IMR-90 (cell line): ENCODE data around the gene CARD19. TPM values are rescaled to one million over a fixed set of nuclear protein-coding genes. Genes with fewer than 3 reads are reported as not detected.

Experiments used
- ATAC-seq: fragments of 200-7000 bp; cut with Tn5 transposase; 2 replicates; pipeline ENCODE4 v1.9.1; 2020; ENCODE audit warnings: low read depth, mild to moderate bottlenecking, moderate library complexity
- BruUV-seq: library from RNA; stranded (reverse); fragments of 400-500 nt; replicated peaks from 2 replicates; lab custom pipeline; 2021; lab: Mats Ljungman, UMichigan
- CTCF ChIA-PET: fragments of 300-600 bp; formaldehyde crosslinking; extraction: SDS; loops from one replicate; lab custom pipeline; 2021; ENCODE audit warnings: antibody characterized with exemption; lab: Yijun Ruan, JAX
- POLR2A ChIA-PET: fragments of 300-600 bp; sonication (Branson Sonifier 250); formaldehyde crosslinking; loops from one replicate; lab custom pipeline; 2022; ENCODE audit warnings: antibody characterized with exemption; ENCODE audit not compliant: unreplicated experiment; lab: Charles Lee
- DNase-seq: peaks from one replicate; pipeline ENCODE4 v3.0.0; 2013
- H2AFZ ChIP-seq: replicated peaks from 2 replicates; pipeline ENCODE3; 2013; ENCODE audit warnings: low read length, mild to moderate bottlenecking; ENCODE audit not compliant: poor library complexity
- H2AK5ac ChIP-seq: 2 replicates; pipeline ENCODE4 v1.6.1; 2013; ENCODE audit warnings: low read depth, low read length, inconsistent platforms
- H2AK9ac ChIP-seq: replicated peaks from 2 replicates; pipeline ENCODE3; 2013; ENCODE audit warnings: mild to moderate bottlenecking, low read depth, low read length, moderate library complexity; ENCODE audit not compliant: poor library complexity
- H2BK120ac ChIP-seq: 2 replicates; pipeline ENCODE4 v1.6.1; 2013; ENCODE audit warnings: low read depth, low read length, inconsistent platforms
- H2BK15ac ChIP-seq: 3 replicates; pipeline ENCODE4 v1.6.1; 2013; ENCODE audit warnings: low read depth, low read length, inconsistent platforms
- H2BK20ac ChIP-seq: 2 replicates; pipeline ENCODE4 v1.6.1; 2013; ENCODE audit warnings: low read depth, mild to moderate bottlenecking, inconsistent platforms, low read length, moderate library complexity
- H2BK5ac ChIP-seq: 2 replicates; pipeline ENCODE4 v1.6.1; 2013; ENCODE audit warnings: mild to moderate bottlenecking, low read depth, low read length, inconsistent platforms; ENCODE audit not compliant: poor library complexity, severe bottlenecking
- H3K14ac ChIP-seq: replicated peaks from 2 replicates; pipeline ENCODE4 v1.6.1; 2013; ENCODE audit warnings: low read depth, low read length, inconsistent platforms
- H3K18ac ChIP-seq: 2 replicates; pipeline ENCODE4 v1.6.1; 2013; ENCODE audit warnings: low read depth, low read length, control low read depth
- H3K23ac ChIP-seq: 2 replicates; pipeline ENCODE4 v1.6.1; 2013; ENCODE audit warnings: low read depth, low read length, inconsistent platforms
- H3K27ac ChIP-seq: 2 replicates; pipeline ENCODE4 v1.5.1; 2013; ENCODE audit warnings: mild to moderate bottlenecking, control low read depth, low read length; ENCODE audit not compliant: insufficient read depth
- H3K27me3 ChIP-seq: 2 replicates; pipeline ENCODE4 v1.6.1; 2013; ENCODE audit warnings: low read length; ENCODE audit not compliant: control insufficient read depth, insufficient read depth
- H3K36me3 ChIP-seq: 2 replicates; pipeline ENCODE4 v1.6.1; 2013; ENCODE audit warnings: low read length, mixed read lengths; ENCODE audit not compliant: control insufficient read depth, insufficient read depth
- H3K4ac ChIP-seq: 2 replicates; pipeline ENCODE4 v1.6.1; 2013; ENCODE audit warnings: low read depth, low read length, inconsistent platforms
- H3K4me1 ChIP-seq: 2 replicates; pipeline ENCODE4 v1.6.1; 2013; ENCODE audit warnings: low read length, mixed read lengths; ENCODE audit not compliant: control insufficient read depth, insufficient read depth
- H3K4me2 ChIP-seq: 2 replicates; pipeline ENCODE4 v1.6.1; 2013; ENCODE audit warnings: low read depth, mild to moderate bottlenecking, control low read depth, low read length, moderate library complexity
- H3K4me3 ChIP-seq: 2 replicates; pipeline ENCODE4 v1.5.1; 2013; ENCODE audit warnings: low read depth, mild to moderate bottlenecking, control low read depth, low read length, moderate library complexity; ENCODE audit not compliant: insufficient read depth
- H3K56ac ChIP-seq: 2 replicates; pipeline ENCODE4 v1.6.1; 2013; ENCODE audit warnings: low read length, inconsistent platforms; ENCODE audit not compliant: insufficient read depth; ENCODE audit errors: extremely low read depth
- H3K79me1 ChIP-seq, 2 experiments: 2 replicates each; pipeline ENCODE4 v1.6.1; 2013; ENCODE audit warnings: low read length in 2 of 2, inconsistent platforms in 1 of 2, low read depth in 1 of 2
- H3K9ac ChIP-seq: 2 replicates; pipeline ENCODE4 v1.6.1; 2013; ENCODE audit warnings: low read depth, low read length, control low read depth
- H3K9me1 ChIP-seq: 2 replicates; pipeline ENCODE4 v1.6.1; 2013; ENCODE audit warnings: low read length, inconsistent platforms; ENCODE audit not compliant: insufficient read depth
- H3K9me3 ChIP-seq: 2 replicates; pipeline ENCODE4 v1.6.1; 2013; ENCODE audit warnings: low read length; ENCODE audit not compliant: control insufficient read depth, insufficient read depth
- H4K20me1 ChIP-seq: 2 replicates; pipeline ENCODE4 v1.6.1; 2013; ENCODE audit warnings: low read length, inconsistent platforms; ENCODE audit not compliant: insufficient read depth
- H4K5ac ChIP-seq: 2 replicates; pipeline ENCODE4 v1.6.1; 2013; ENCODE audit warnings: mild to moderate bottlenecking, low read depth, low read length, control low read depth
- H4K8ac ChIP-seq, 2 experiments: 2 replicates each; pipeline ENCODE4 v1.6.1; 2013; ENCODE audit warnings: low read depth in 2 of 2, low read length in 2 of 2, control low read depth in 1 of 2, inconsistent platforms in 1 of 2
- H4K91ac ChIP-seq: 2 replicates; pipeline ENCODE4 v1.6.1; 2013; ENCODE audit warnings: low read depth, low read length, inconsistent platforms; ENCODE audit not compliant: insufficient read depth
- BHLHE40 ChIP-seq: fragments of 150-350 bp; IDR thresholded peaks from 2 replicates; pipeline ENCODE4 v1.6.1; 2016; ENCODE audit warnings: mild to moderate bottlenecking, low read depth, low read length
- CHD1 ChIP-seq: IDR thresholded peaks from 2 replicates; pipeline ENCODE4 v1.6.1; 2012; ENCODE audit warnings: low read depth, low read length, improper control_type of control experiment
- CTCF ChIP-seq: conservative IDR thresholded peaks from 2 replicates; pipeline ENCODE4 v1.5.1; 2012; ENCODE audit warnings: mild to moderate bottlenecking, low read depth, low read length, improper control_type of control experiment
- ELK1 ChIP-seq: fragments of 150-350 bp; IDR thresholded peaks from 2 replicates; pipeline ENCODE4 v1.6.1; 2016; ENCODE audit warnings: low read depth, mild to moderate bottlenecking, low read length, moderate library complexity, borderline replicate concordance
- FOS ChIP-seq: fragments of 150-350 bp; IDR thresholded peaks from 2 replicates; pipeline ENCODE4 v1.6.1; 2016; ENCODE audit warnings: low read depth, low read length
- MAZ ChIP-seq: IDR thresholded peaks from 2 replicates; pipeline ENCODE4 v1.6.1; 2012; ENCODE audit warnings: low read depth, mild to moderate bottlenecking, low read length, improper control_type of control experiment, moderate library complexity, borderline replicate concordance
- NFE2L2 ChIP-seq: fragments of 150-350 bp; IDR thresholded peaks from 2 replicates; pipeline ENCODE4 v1.6.1; 2016; ENCODE audit warnings: low read depth, mild to moderate bottlenecking, low read length
- POLR2A ChIP-seq: IDR thresholded peaks from 2 replicates; pipeline ENCODE4 v1.6.1; 2012; ENCODE audit warnings: mild to moderate bottlenecking, low read depth, low read length
- RAD21 ChIP-seq: IDR thresholded peaks from 2 replicates; pipeline ENCODE4 v1.6.1; 2012; ENCODE audit warnings: low read length, improper control_type of control experiment
- RFX5 ChIP-seq: IDR thresholded peaks from 2 replicates; pipeline ENCODE4 v1.8.0; 2012; ENCODE audit warnings: low read depth, mild to moderate bottlenecking, low read length, moderate library complexity
- SMC3 ChIP-seq: fragments of 150-350 bp; IDR thresholded peaks from 2 replicates; pipeline ENCODE4 v1.6.1; 2016; ENCODE audit warnings: low read depth, mild to moderate bottlenecking, antibody characterized with exemption, low read length, moderate library complexity
- WGBS, 2 experiments: methylation state at CpG; one replicate each; pipeline versions ENCODE4 v1.1.5 to v1.1.7; 2013; ENCODE audit warnings: missing lambda C conversion rate in 2 of 2; ENCODE audit not compliant: insufficient read length in 1 of 2; ENCODE audit errors: extremely low coverage in 2 of 2; 5-methylcytosine and 5-hydroxymethylcytosine counted together
- dilution Hi-C: fragments of 300-500 bp; cut with HindIII; formaldehyde crosslinking; loops from one replicate; pipeline ENCODE4 v1.14.3; 2018; ENCODE audit warnings: low sequenced_read_pairs; ENCODE audit not compliant: unreplicated experiment
- in situ Hi-C: fragments of 300-500 bp; cut with MboI; formaldehyde crosslinking; loops from 3 replicates; pipeline ENCODE4 v1.14.3; 2019; ENCODE audit warnings: low sequenced_read_pairs, inconsistent platforms, mixed read lengths
- intact Hi-C: fragments of 100-400 bp; cut with micrococcal nuclease; formaldehyde crosslinking; loops from 2 replicates; pipeline ENCODE4 v1.10.0; 2022
- polyA plus RNA-seq, 3 experiments: library from polyadenylated mRNA; depleted of rRNA; stranded (reverse); fragments of >200 nt; gene quantifications; 2 replicates each; pipeline ENCODE4 v1.2.3, GENCODE V29; 2012; ENCODE audit warnings: low replicate concordance in 1 of 3
- total RNA-seq: library from RNA; depleted of rRNA; stranded (reverse); fragments of >200 nt; gene quantifications from 2 replicates; pipeline ENCODE4 v1.2.3, GENCODE V29; 2012

CARD19 gene
- total and polyA plus RNA-seq, 2 of the 4 experiments (the other 2 are of a cell fraction), result 17.4 to 111 TPM

GRCh38 chr9:93128715-93129224 is 32.8 kb downstream of the CARD19 start:
- Histone ChIP-seq H3K79me1 (peaks cover 24 to 82% of the 10 kb centered on the region in 2 experiments), H3K9ac (no peak overlapping the region), H3K9me1 (peaks cover 20% of the 10 kb centered on the region; the same call in 1 of the 2 replicates), H2AK5ac (no peak overlapping the region), H2BK120ac (no peak overlapping the region), H3K36me3 (peaks cover 12% of the 10 kb centered on the region), H3K4ac (no peak overlapping the region), H3K18ac (no peak overlapping the region), H3K4me1 (peaks cover 39% of the 10 kb centered on the region), H4K8ac (no peak overlapping the region), H2BK15ac (no peak overlapping the region), H2BK20ac (no peak overlapping the region), H2BK5ac (no peak overlapping the region), H3K56ac (no peak overlapping the region), H3K23ac (no peak overlapping the region), H3K14ac (no peak overlapping the region), H4K91ac (no peak overlapping the region), H2AK9ac (no peak overlapping the region), H3K9me3 (no peaks in the 10 kb centered on the region), H4K20me1 (peaks cover 29% of the 10 kb centered on the region), H4K5ac (no peak overlapping the region), H3K4me2 (no peak overlapping the region), H2AFZ (no peak overlapping the region), H3K27me3 (no peaks in the 10 kb centered on the region), H3K4me3 (no peak overlapping the region), H3K27ac (no peak overlapping the region)
- ATAC-seq (no peak), DNase-seq (no peak)
- in situ Hi-C loops (no loop called here), dilution Hi-C loops (no loop called here), intact Hi-C loops (no loop called here)
- TF ChIP-seq CTCF (no peak), BHLHE40 (no peak), NFE2L2 (no peak), ELK1 (no peak), MAZ (no peak), RFX5 (no peak), CHD1 (no peak), RAD21 (no peak), POLR2A (no peak), SMC3 (no peak), FOS (no peak)
- 90% methylated on average over 5 of the region's 10 CpGs; no CpG with 5 or more reads in 1 of the 2 experiments for whole genome bisulfite sequencing, 2 experiments
- ChIA-PET POLR2A (no interaction called here), CTCF (interaction anchor here (0.7 kb wide), 1 partner anchor 9 kb away, joined by 3 read pairs; no protein-coding TSS in a partner anchor)
- BruUV-seq, result no TSS peak
